Fibroblast of lung (primary cell): Measurements from ENCODE around the gene GARIN5A.

Experiments used
- CTCF ChIP-seq, 2 donors: IDR thresholded peaks in 1 of 2; conservative IDR thresholded peaks in 1 of 2; 1 replicate in 1 of 2; 2 replicates in 1 of 2; pipeline ENCODE4 v1.5.1; 2011 to 2012; ENCODE audit warnings: low read length in 2 of 2, control low read depth in 1 of 2, inconsistent platforms in 1 of 2, low read depth in 1 of 2, mild to moderate bottlenecking in 1 of 2
- EZH2 ChIP-seq: IDR thresholded peaks from 2 replicates; pipeline ENCODE4 v1.5.1; 2012; ENCODE audit warnings: low read length, control low read depth, mild to moderate bottlenecking; ENCODE audit errors: missing control alignments

DNA sequence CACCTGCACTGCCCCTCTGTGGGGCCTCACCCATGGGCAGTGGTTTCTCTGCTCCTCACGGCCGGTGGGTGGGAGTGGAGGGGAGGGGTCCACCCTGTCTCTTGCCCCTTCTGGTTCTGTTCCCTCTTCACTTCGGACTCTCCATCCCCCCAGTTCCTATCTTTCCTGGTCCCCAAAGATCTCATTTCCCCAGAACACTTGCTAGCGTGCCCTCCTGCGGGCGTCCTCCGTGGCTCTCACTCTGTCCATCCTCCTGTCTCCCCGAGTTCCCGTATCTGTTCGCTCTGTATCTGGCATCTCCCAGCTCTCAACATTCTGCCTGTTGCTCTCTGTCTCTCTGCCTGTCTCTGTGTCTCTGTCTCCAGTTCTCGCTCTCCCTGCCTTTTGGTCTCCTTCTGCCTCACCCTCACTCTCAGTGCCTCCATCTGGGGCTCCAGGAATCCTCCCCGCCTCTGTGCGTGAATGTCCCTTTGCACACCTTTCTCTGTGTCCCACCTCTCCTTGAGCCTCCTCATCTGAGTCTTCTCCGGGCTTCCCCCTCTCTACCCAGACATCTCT lies 57.5 kb downstream of the GARIN5A start:
- no peak for TF ChIP-seq CTCF (conservative IDR thresholded peaks at IDR 0.05 in 1 of 2, IDR thresholded peaks at IDR 0.05 in 1 of 2; ENCODE audit: low read depth in 1 of 2, low read length in 2 of 2)
- TF ChIP-seq EZH2, result no peak
